Melanocyte of skin (primary cell): ENCODE data around the gene ZFY. TPM values are rescaled to one million over a fixed set of nuclear protein-coding genes. Genes with fewer than 3 reads are reported as not detected.

ENCODE experiments used
- small RNA-seq, 2 donors: library from RNA; depleted of rRNA; stranded (forward); fragments of <200 nt; gene quantifications; one replicate each; pipeline ENCODE3, GENCODE V24; 2012
- total RNA-seq, 2 donors: library from RNA; depleted of rRNA; stranded (reverse); fragments of >200 nt; gene quantifications; 2 replicates each; pipeline ENCODE4 v1.2.3, GENCODE V29; 2012

Gene ZFY
- total RNA-seq = 10 to 100 TPM; 13.1 to 16.3 TPM

DNA sequence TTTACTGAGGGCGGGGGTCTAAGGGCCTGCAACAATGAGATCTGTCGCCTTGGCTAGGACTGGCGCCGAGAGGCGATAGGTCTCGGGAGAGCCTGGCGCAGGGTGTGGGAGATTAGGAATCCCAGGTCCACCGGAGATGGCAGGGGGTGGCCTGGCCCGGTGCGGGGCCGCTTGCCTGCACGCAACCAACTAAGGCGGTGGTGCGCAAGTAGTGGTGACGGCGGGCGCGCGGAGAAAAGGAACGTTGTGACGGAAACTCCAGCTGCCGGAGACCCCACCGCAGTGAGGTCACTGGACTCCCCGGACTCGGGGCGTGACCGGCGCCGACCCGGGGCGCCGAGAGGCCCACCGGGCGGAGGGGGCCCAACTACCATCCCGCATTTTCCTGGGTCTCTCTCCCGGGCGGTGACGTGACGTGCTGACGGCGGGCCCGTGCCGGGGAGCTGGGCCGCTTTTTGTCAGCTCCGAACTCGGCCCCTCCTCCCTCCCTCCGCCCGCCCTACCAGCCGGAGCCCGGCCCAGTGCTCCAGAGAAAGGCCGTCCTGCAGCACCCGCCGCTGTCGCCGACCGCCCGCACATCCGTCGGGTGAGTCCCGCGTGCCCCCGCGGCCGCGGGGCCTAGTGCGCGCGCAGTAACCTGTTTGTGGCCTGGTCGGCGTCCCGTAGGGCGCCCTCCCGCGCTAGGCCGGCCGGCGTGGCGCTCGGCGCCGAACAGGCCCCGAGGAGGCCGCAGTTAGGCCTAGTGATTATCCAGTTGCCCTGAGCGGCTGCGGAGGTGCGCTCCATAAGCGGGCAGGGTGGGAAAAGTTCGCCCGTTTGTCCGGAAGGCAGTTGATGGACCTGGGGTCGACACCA is at the start of gene ZFY:
ZFY (plus strand) TSS at position 521 of the 855 bp plus-strand sequence. CDS start 18,556 bp downstream, outside the sequence.

Small RNAs within 50 kb of the gene (small RNA-seq; reads per million reads assigned to genes)
- 0 reads per million in 2 donors for gene EEF1A1P41

Other genes with a start within 250 kb of the ZFY start
- gene SRY, start 147.7 kb upstream of the ZFY start, total RNA-seq = not detected
- 100 to 1,000 TPM; 136 to 235 TPM for gene RPS4Y1, start 93.8 kb upstream of the ZFY start, total RNA-seq